ENCODE results near the gene CLSTN2.

The CLSTN2 gene

GRCh38 chr3:140323561-140323960 lies 388.6 kb downstream of the CLSTN2 start (continued):
- TF ChIP-seq ZFP69B (tag by site-specific recombination; IDR thresholded peaks at IDR 0.05) (no peak), ZFP3 (tag by site-specific recombination; IDR thresholded peaks at IDR 0.05; ENCODE audit: low read depth) (no peak)

DNA sequence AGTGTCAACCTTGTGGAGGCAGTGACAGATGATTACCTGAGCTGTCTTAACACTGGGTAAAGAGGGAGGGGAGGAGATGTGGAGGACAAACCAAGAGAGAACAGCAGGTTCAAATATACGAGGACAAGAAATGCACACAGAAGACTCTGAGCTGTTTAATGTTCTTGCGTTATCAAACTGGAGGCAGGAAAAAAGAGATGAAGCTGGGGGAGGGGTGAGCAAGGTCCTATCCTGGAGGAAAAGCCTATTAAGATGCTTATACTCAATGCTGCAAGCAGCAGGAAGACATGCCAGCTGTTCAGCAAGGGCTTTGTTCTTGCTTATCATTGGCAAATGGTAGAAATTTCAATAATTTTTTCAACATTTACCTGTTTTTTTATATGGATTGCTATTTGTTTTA lies 397.1 kb downstream of the CLSTN2 start:
- H3K9me3 ChIP-seq (ENCODE audit: control insufficient read depth, insufficient read depth, low read depth, low read length): no peaks in the 10 kb centered on the region
- CTCF ChIA-PET: no interaction called here
- no peak overlapping the region for H3K27ac ChIP-seq (ENCODE audit: extremely low read depth, low read depth, low read length)
- no peaks in the 10 kb centered on the region for H3K36me3 ChIP-seq (ENCODE audit: control insufficient read depth in 2 of 2, insufficient read depth in 1 of 2, low read length in 2 of 2)
- no peak overlapping the region for H3K4me3 ChIP-seq (ENCODE audit: low read depth, low read length)
- TF ChIP-seq ZNF174 (tag by site-specific recombination; IDR thresholded peaks at IDR 0.05): no peak
- TF ChIP-seq SCRT1 (tag by site-specific recombination; IDR thresholded peaks at IDR 0.05; ENCODE audit: borderline replicate concordance): no peak
- TF ChIP-seq, protein P1, sequence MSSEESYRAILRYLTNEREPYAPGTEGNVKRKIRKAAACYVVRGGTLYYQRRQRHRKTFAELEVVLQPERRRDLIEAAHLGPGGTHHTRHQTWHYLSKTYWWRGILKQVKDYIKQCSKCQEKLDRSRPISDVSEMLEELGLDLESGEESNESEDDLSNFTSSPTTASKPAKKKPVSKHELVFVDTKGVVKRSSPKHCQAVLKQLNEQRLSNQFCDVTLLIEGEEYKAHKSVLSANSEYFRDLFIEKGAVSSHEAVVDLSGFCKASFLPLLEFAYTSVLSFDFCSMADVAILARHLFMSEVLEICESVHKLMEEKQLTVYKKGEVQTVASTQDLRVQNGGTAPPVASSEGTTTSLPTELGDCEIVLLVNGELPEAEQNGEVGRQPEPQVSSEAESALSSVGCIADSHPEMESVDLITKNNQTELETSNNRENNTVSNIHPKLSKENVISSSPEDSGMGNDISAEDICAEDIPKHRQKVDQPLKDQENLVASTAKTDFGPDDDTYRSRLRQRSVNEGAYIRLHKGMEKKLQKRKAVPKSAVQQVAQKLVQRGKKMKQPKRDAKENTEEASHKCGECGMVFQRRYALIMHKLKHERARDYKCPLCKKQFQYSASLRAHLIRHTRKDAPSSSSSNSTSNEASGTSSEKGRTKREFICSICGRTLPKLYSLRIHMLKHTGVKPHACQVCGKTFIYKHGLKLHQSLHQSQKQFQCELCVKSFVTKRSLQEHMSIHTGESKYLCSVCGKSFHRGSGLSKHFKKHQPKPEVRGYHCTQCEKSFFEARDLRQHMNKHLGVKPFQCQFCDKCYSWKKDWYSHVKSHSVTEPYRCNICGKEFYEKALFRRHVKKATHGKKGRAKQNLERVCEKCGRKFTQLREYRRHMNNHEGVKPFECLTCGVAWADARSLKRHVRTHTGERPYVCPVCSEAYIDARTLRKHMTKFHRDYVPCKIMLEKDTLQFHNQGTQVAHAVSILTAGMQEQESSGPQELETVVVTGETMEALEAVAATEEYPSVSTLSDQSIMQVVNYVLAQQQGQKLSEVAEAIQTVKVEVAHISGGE (tag by site-specific recombination; conservative IDR thresholded peaks at IDR 0.05; ENCODE audit: low read depth): no peak
- TF ChIP-seq ZNF423 (tag by site-specific recombination; IDR thresholded peaks at IDR 0.05): no peak
- TF ChIP-seq ZNF518A (tag by site-specific recombination; conservative IDR thresholded peaks at IDR 0.05; ENCODE audit: low read depth): no peak
- TF ChIP-seq ZNF548 (tag by site-specific recombination; IDR thresholded peaks at IDR 0.05): no peak
- TF ChIP-seq, protein P2, sequence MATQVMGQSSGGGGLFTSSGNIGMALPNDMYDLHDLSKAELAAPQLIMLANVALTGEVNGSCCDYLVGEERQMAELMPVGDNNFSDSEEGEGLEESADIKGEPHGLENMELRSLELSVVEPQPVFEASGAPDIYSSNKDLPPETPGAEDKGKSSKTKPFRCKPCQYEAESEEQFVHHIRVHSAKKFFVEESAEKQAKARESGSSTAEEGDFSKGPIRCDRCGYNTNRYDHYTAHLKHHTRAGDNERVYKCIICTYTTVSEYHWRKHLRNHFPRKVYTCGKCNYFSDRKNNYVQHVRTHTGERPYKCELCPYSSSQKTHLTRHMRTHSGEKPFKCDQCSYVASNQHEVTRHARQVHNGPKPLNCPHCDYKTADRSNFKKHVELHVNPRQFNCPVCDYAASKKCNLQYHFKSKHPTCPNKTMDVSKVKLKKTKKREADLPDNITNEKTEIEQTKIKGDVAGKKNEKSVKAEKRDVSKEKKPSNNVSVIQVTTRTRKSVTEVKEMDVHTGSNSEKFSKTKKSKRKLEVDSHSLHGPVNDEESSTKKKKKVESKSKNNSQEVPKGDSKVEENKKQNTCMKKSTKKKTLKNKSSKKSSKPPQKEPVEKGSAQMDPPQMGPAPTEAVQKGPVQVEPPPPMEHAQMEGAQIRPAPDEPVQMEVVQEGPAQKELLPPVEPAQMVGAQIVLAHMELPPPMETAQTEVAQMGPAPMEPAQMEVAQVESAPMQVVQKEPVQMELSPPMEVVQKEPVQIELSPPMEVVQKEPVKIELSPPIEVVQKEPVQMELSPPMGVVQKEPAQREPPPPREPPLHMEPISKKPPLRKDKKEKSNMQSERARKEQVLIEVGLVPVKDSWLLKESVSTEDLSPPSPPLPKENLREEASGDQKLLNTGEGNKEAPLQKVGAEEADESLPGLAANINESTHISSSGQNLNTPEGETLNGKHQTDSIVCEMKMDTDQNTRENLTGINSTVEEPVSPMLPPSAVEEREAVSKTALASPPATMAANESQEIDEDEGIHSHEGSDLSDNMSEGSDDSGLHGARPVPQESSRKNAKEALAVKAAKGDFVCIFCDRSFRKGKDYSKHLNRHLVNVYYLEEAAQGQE (tag by site-specific recombination; IDR thresholded peaks at IDR 0.05): no peak
- no peak for TF ChIP-seq ZNF354C (tag by site-specific recombination; IDR thresholded peaks at IDR 0.05; ENCODE audit: borderline replicate concordance, low read depth)
- no peak for TF ChIP-seq ZNF350 (tag by site-specific recombination; IDR thresholded peaks at IDR 0.05)
- TF ChIP-seq ZNF664 (tag by site-specific recombination; IDR thresholded peaks at IDR 0.05): no peak
- no peak for TF ChIP-seq ZBTB48 (tag by site-specific recombination; IDR thresholded peaks at IDR 0.05)
- no peak for TF ChIP-seq ZNF677 (tag by site-specific recombination; IDR thresholded peaks at IDR 0.05)
- TF ChIP-seq ZNF202 (tag by site-specific recombination; IDR thresholded peaks at IDR 0.05; ENCODE audit: borderline replicate concordance): no peak
- no peak for TF ChIP-seq ZNF133 (tag by site-specific recombination; IDR thresholded peaks at IDR 0.05)
- no peak for TF ChIP-seq ZNF76 (tag by site-specific recombination; IDR thresholded peaks at IDR 0.05; ENCODE audit: borderline replicate concordance, low read depth)
- TF ChIP-seq FEZF1 (tag by site-specific recombination; IDR thresholded peaks at IDR 0.05): no peak
- TF ChIP-seq ZBTB21 (tag by site-specific recombination; IDR thresholded peaks at IDR 0.05): no peak
- no peak for TF ChIP-seq ZNF184 (tag by site-specific recombination; IDR thresholded peaks at IDR 0.05)
- no peak for TF ChIP-seq ZNF707 (tag by site-specific recombination; IDR thresholded peaks at IDR 0.05)
- POLR2A ChIA-PET: no interaction called here
- H3K4me1 ChIP-seq (ENCODE audit: control insufficient read depth, insufficient read depth, low read length): no peaks in the 10 kb centered on the region

Measured in HEK293 (cell line).